Endodermal cell (in vitro differentiated cells): Measurements from ENCODE around the gene RORB. TPM values are rescaled to one million over a fixed set of nuclear protein-coding genes. Genes with fewer than 3 reads are reported as not detected.

Experiments used
- DNase-seq: peaks from one replicate; pipeline ENCODE4 v3.0.0-alpha.2; 2017
- H3K27ac ChIP-seq: 2 replicates; pipeline ENCODE4 v1.5.1; 2013; ENCODE audit warnings: mild to moderate bottlenecking, low read depth, low read length, moderate library complexity
- H3K27me3 ChIP-seq: 2 replicates; pipeline ENCODE4 v1.6.1; 2013; ENCODE audit warnings: mild to moderate bottlenecking, low read length, moderate library complexity; ENCODE audit not compliant: insufficient read depth, control insufficient read depth, poor library complexity, severe bottlenecking
- H3K36me3 ChIP-seq: 2 replicates; pipeline ENCODE4 v1.7.0; 2013; ENCODE audit warnings: mild to moderate bottlenecking, low read length, moderate library complexity; ENCODE audit not compliant: control insufficient read depth, insufficient read depth
- H3K4me1 ChIP-seq: one replicate; pipeline ENCODE4 v1.7.0; 2013; ENCODE audit warnings: low read length; ENCODE audit not compliant: control insufficient read depth, insufficient read depth
- H3K4me3 ChIP-seq: 2 replicates; pipeline ENCODE4 v1.5.1; 2013; ENCODE audit warnings: mild to moderate bottlenecking, low read length, moderate library complexity
- H3K9ac ChIP-seq: 2 replicates; pipeline ENCODE4 v1.6.1; 2013; ENCODE audit warnings: mild to moderate bottlenecking, low read length, moderate library complexity; ENCODE audit not compliant: poor library complexity, severe bottlenecking; ENCODE audit errors: extremely low read depth
- H3K9me3 ChIP-seq: 2 replicates; pipeline ENCODE4 v1.6.1; 2013; ENCODE audit warnings: mild to moderate bottlenecking, low read length, moderate library complexity; ENCODE audit not compliant: control insufficient read depth
- H3K27ac Mint-ChIP-seq: 2 replicates; pipeline ENCODE4 v1.8.0; 2020; ENCODE audit warnings: mixed read lengths
- H3K27me3 Mint-ChIP-seq: 2 replicates; pipeline ENCODE4 v1.8.0; 2021; ENCODE audit warnings: mild to moderate bottlenecking, mixed read lengths; ENCODE audit not compliant: insufficient read depth
- H3K36me3 Mint-ChIP-seq: 2 replicates; pipeline ENCODE4 v1.8.0; 2020; ENCODE audit warnings: low read depth, mixed read lengths
- H3K4me1 Mint-ChIP-seq: 2 replicates; pipeline ENCODE4 v1.8.0; 2020; ENCODE audit warnings: mixed read lengths
- H3K4me3 Mint-ChIP-seq: 2 replicates; pipeline ENCODE4 v1.8.0; 2020; ENCODE audit warnings: mild to moderate bottlenecking, moderate library complexity, mixed read lengths
- H3K9me3 Mint-ChIP-seq: 2 replicates; pipeline ENCODE4 v1.8.0; 2020; ENCODE audit warnings: mild to moderate bottlenecking, mixed read lengths
- CTCF ChIP-seq: fragments of 200-600 bp; sonication (generic); conservative IDR thresholded peaks from 2 replicates; pipeline ENCODE4 v1.5.0; 2021; ENCODE audit warnings: antibody characterized with exemption, mild to moderate bottlenecking
- WGBS, 2 experiments: methylation state at CpG; one replicate each; pipeline versions ENCODE4 v1.1.5 to v1.1.7; 2013; ENCODE audit warnings: missing lambda C conversion rate in 2 of 2, mixed read lengths in 1 of 2; ENCODE audit not compliant: insufficient coverage in 1 of 2, insufficient read length in 1 of 2; 5-methylcytosine and 5-hydroxymethylcytosine counted together
- total RNA-seq, 2 donors: library from RNA; stranded (reverse); fragmentation: NEBNext Ultra II Directional in 1 of 2; extraction: Animal tissue kit (Norgen Biotek cat#: 25700) in 1 of 2; gene quantifications; 2 replicates in 1 of 2; 3 replicates in 1 of 2; pipeline ENCODE4 v1.2.1, GENCODE V29; 2021

RORB gene
- total RNA-seq, 2 donors from 2014 or later: 0.18 to 0.88 TPM

DNA sequence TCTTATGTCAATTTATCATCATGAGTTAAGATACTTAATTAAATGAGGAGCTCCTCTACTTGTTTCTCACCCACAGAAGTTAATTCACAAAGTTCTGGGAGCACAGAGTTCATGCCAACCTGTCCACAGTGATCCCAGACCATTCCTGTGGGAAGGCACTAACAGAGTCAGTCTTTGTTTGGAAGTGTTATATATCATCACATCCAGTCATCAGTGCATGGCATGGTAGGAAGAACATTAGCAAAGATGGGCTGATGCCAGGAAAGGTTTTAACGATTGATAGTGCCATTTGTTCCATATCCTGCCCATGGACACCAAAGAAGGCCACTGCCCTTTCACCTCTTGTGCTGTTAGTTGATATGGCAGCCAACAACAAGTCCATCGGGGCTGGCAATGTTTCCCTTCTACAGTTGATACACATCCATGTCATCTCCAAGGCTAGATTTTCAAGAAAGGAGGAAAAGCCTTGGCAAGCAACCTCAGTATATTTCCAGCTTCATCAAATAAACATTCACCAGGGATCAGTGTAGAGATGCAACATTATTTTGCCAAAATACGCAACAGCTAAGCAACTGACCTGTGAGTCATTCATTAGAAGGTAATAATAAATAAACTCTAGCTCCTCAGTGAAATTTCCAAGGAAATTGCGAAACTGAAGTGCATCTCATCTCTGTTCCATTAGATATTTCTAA is 169.6 kb downstream of the RORB start:
- no peak for TF ChIP-seq CTCF
- H3K4me1 ChIP-seq: no peaks in the 10 kb centered on the region
- no peak overlapping the region for H3K9ac ChIP-seq
- no peaks in the 10 kb centered on the region for H3K27me3 ChIP-seq
- no peak overlapping the region for H3K4me3 ChIP-seq
- WGBS, 2 experiments: 90 to 100% methylated on average over 3 to 4 of the region's 4 CpGs
- no peak overlapping the region for H3K27ac ChIP-seq
- H3K36me3 ChIP-seq: no peaks in the 10 kb centered on the region
- no peaks in the 10 kb centered on the region for H3K9me3 Mint-ChIP-seq
- H3K27ac Mint-ChIP-seq: no peak overlapping the region
- H3K36me3 Mint-ChIP-seq: no peaks in the 10 kb centered on the region
- no peak for DNase-seq
- H3K4me1 Mint-ChIP-seq: no peaks in the 10 kb centered on the region
- H3K4me3 Mint-ChIP-seq: no peak overlapping the region
- no peaks in the 10 kb centered on the region for H3K9me3 ChIP-seq
- H3K27me3 Mint-ChIP-seq: no peaks in the 10 kb centered on the region

DNA sequence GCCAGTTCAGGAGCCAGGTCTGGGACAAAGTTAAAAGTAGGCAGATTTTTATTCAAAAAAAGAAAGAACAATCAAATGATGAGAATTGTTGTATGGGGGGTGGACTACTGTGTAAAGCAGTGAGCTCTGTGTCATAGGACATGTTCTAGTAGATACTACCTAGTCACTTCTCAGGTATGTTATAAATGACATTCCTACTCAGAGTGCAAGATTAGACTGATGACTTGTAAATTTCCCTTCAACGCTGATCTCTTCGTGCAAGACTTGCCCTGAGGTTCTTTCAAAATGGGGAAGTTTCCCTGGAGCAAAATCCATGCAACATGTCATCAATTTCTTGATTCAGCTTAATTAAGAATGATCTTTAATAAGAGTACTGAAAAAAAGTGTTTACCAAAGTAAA is 175.1 kb downstream of the RORB start:
- Mint-ChIP-seq H3K4me1 (no peaks in the 10 kb centered on the region), H3K4me3 (no peak overlapping the region), H3K27me3 (no peaks in the 10 kb centered on the region), H3K27ac (no peak overlapping the region), H3K9me3 (no peaks in the 10 kb centered on the region), H3K36me3 (no peaks in the 10 kb centered on the region)
- no peaks in the 10 kb centered on the region for H3K4me1 ChIP-seq
- WGBS, 2 experiments: 93% methylated on average over 2 of the region's 2 CpGs; no CpG with 5 or more reads in 1 of the 2 experiments
- no peaks in the 10 kb centered on the region for H3K9me3 ChIP-seq
- no peaks in the 10 kb centered on the region for H3K27me3 ChIP-seq
- no peak for DNase-seq
- no peak for TF ChIP-seq CTCF
- no peak overlapping the region for H3K4me3 ChIP-seq
- H3K9ac ChIP-seq: no peak overlapping the region
- H3K27ac ChIP-seq: no peak overlapping the region
- H3K36me3 ChIP-seq: no peaks in the 10 kb centered on the region

DNA sequence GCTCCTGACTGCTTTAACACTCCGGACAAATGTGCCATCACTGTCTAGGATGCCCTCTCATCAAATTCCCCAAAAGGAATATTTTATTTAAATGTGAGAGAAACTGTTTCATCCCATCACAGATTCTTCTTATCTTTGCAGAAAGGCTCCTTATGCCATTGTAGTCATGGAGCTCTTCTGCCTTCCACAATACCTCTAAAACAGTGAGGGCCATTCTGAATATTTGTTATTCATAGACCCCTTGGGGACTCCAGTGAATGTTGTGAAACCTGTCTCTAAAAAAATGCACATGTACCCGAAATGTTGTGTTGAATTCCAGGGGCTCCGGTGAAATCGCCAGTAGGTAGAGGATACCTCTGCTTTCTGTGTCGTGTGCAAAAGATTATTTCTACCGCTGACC is 176.9 kb downstream of the RORB start:
- H3K9ac ChIP-seq: no peak overlapping the region
- Mint-ChIP-seq H3K27ac (no peak overlapping the region), H3K4me3 (no peak overlapping the region), H3K27me3 (no peaks in the 10 kb centered on the region), H3K36me3 (no peaks in the 10 kb centered on the region), H3K9me3 (no peaks in the 10 kb centered on the region), H3K4me1 (no peaks in the 10 kb centered on the region)
- no peak overlapping the region for H3K4me3 ChIP-seq
- no peak for DNase-seq
- no peaks in the 10 kb centered on the region for H3K9me3 ChIP-seq
- TF ChIP-seq CTCF: no peak
- no peak overlapping the region for H3K27ac ChIP-seq
- H3K4me1 ChIP-seq: no peaks in the 10 kb centered on the region
- H3K36me3 ChIP-seq: no peaks in the 10 kb centered on the region
- H3K27me3 ChIP-seq: no peaks in the 10 kb centered on the region
- 90 to 91% methylated on average over 6 of the region's 6 CpGs for WGBS, 2 experiments
